Measurements from ENCODE around the gene HOXD13. TPM values are rescaled to one million over a fixed set of nuclear protein-coding genes. Genes with fewer than 3 reads are reported as not detected.

The HOXD13 gene
- total and polyA plus RNA-seq, 2 of the 8 experiments (the other 6 are each of a cell fraction or from before 2014, with no cell fraction given): not detected

DNA sequence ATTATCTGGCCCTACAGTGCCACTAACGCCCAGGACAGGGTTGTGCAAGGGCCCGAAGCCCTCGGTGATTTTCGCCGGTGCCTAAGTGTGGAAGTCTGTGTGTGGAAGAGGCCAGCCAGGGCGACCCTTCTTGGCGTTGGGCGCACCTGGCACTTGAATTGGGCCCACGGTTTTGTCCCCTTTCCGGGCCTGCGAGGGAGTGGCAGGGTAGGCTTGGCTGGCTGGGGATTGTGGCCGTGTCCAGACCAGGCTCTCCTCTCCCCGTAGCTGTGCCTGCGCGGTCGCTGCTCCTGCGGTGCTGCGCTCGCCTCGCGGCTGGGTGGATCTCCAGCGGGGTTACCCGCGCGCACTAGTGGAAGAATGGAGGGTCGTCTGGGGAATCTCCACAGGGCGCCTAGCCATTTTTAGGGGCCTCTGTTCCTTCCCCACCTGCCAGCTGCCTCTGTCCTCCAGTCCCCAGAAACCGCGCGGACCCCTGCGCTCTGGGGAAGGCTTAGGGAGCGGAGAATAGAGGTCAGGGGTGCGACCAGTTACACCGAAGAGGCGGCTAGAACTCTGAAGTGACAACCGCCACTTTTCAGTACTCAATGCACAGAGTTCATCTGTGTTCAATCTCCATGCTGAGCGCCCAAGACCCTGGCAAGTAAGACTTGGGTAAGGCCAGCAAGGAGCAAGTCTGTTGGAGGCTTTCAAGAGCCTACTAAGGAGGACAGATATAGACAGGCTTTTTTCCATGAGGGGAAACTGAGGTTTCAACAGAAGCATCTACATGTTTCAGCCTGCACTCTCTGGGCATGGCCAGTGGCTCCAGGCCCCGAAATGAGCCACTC, 24.7 kb upstream of the HOXD13 start (continued):
- TF ChIP-seq CBX8 (IDR thresholded peaks at IDR 0.05; ENCODE audit: borderline replicate concordance, low read depth, low read length): peak; percentile 61; the same call in 1 of the 2 replicates
- no peak for TF ChIP-seq KDM1A (IDR thresholded peaks at IDR 0.05; ENCODE audit: borderline replicate concordance, low read length)
- TF ChIP-seq EGR1 (IDR thresholded peaks at IDR 0.05; ENCODE audit: borderline replicate concordance, low read depth, low read length): no peak
- no peak for TF ChIP-seq HDAC6 (IDR thresholded peaks at IDR 0.05; ENCODE audit: low read depth, low read length)
- TF ChIP-seq RNF2 (IDR thresholded peaks at IDR 0.05; ENCODE audit: borderline replicate concordance, low read depth, low read length, missing control alignments, poor library complexity, severe bottlenecking): peak; percentile 18
- TF ChIP-seq FOSL1 (IDR thresholded peaks at IDR 0.05; ENCODE audit: insufficient read depth, low read depth, low read length): no peak
- TF ChIP-seq EP300 (IDR thresholded peaks at IDR 0.05; ENCODE audit: borderline replicate concordance in 1 of 2, low read depth in 2 of 2, low read length in 2 of 2): no peak
- no peak for TF ChIP-seq CBX5 (IDR thresholded peaks at IDR 0.05; ENCODE audit: low read depth, low read length)
- no peak for TF ChIP-seq CHD2 (IDR thresholded peaks at IDR 0.05; ENCODE audit: low read length)
- TF ChIP-seq RFX5 (IDR thresholded peaks at IDR 0.05; ENCODE audit: borderline replicate concordance, low read depth, low read length): no peak
- TF ChIP-seq RBBP5 (IDR thresholded peaks at IDR 0.05; ENCODE audit: borderline replicate concordance, low read depth, low read length): peak; percentile 15; the same call in 1 of the 2 replicates
- TF ChIP-seq HDAC2 (IDR thresholded peaks at IDR 0.05; ENCODE audit: borderline replicate concordance in 1 of 2, low read depth in 2 of 2, low read length in 2 of 2): no peak
- no peak for TF ChIP-seq SIN3A (conservative IDR thresholded peaks at IDR 0.05 in 1 of 2, IDR thresholded peaks at IDR 0.05 in 1 of 2; ENCODE audit: low read depth in 1 of 2, low read length in 2 of 2)
- no peak for TF ChIP-seq NRF1 (IDR thresholded peaks at IDR 0.05; ENCODE audit: low read depth, low read length)
- no peak for TF ChIP-seq POLR2AphosphoS5 (IDR thresholded peaks at IDR 0.05; ENCODE audit: low read depth, low read length)
- peak; percentile 94 for TF ChIP-seq EZH2 (IDR thresholded peaks at IDR 0.05; ENCODE audit: low read depth, low read length, severe bottlenecking)
- no peak for TF ChIP-seq BCL11A (IDR thresholded peaks at IDR 0.05; ENCODE audit: low read depth in 2 of 2, low read length in 2 of 2)
- no peak for TF ChIP-seq BACH1 (IDR thresholded peaks at IDR 0.05; ENCODE audit: low read length)
- TF ChIP-seq SP2 (IDR thresholded peaks at IDR 0.05; ENCODE audit: low read length): no peak
- no peak for TF ChIP-seq SP4 (IDR thresholded peaks at IDR 0.05; ENCODE audit: low read length)
- TF ChIP-seq KDM5A (IDR thresholded peaks at IDR 0.05; ENCODE audit: low read length): no peak
- TF ChIP-seq, protein P1, sequence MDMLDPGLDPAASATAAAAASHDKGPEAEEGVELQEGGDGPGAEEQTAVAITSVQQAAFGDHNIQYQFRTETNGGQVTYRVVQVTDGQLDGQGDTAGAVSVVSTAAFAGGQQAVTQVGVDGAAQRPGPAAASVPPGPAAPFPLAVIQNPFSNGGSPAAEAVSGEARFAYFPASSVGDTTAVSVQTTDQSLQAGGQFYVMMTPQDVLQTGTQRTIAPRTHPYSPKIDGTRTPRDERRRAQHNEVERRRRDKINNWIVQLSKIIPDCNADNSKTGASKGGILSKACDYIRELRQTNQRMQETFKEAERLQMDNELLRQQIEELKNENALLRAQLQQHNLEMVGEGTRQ (IDR thresholded peaks at IDR 0.05; ENCODE audit: low read length): no peak

Data from H1 (cell line).